ENCODE results near the gene DCLRE1C.
"Not testable (repeated sequence)": the region's sequence is repeated elsewhere in the genome, so short reads cannot be mapped to it uniquely, and the experiment has no call there.

Gene DCLRE1C

DNA sequence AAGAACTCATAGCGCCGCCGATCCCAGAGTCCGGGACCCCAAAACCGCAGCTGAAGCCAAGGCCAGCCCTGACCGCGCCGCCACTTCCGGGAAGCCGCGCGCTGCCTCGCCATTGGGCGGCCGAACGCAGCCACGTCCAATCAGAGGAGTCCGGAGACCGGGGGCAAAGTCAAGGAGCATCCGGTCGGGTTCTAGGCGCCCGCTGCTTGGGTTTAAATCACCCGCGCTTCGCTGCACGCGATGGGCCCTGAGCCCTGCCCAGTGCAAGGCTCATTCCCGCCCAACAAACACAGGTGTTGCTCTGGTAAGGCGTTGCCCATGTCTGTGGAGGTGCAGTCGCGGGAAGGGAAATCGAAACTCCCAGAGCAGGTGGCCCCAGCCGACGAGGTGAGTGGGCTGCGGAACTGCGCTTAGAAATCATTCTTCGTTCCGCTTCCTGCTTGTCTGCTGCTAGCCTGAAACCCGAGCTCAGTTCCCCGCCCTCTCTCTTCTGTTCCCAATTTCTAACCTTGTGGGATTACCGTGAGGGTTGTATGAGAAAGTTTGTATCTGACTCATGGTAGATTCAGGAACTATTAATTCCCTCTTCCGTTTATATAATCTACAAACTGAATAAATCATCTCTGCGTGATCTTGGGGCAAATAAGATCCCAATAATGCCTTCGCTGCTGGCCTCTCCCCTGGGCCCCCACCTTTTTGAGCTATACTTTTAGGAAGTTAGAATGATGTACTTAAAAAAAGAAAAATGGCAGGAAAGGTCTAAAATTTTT is at the start of gene DCLRE1C:
TSS of gene DCLRE1C (minus strand) at position 96 of the 770 bp plus-strand sequence. CDS start at position 10, 86 bp downstream.
- FAIRE-seq, result no peak

DNA sequence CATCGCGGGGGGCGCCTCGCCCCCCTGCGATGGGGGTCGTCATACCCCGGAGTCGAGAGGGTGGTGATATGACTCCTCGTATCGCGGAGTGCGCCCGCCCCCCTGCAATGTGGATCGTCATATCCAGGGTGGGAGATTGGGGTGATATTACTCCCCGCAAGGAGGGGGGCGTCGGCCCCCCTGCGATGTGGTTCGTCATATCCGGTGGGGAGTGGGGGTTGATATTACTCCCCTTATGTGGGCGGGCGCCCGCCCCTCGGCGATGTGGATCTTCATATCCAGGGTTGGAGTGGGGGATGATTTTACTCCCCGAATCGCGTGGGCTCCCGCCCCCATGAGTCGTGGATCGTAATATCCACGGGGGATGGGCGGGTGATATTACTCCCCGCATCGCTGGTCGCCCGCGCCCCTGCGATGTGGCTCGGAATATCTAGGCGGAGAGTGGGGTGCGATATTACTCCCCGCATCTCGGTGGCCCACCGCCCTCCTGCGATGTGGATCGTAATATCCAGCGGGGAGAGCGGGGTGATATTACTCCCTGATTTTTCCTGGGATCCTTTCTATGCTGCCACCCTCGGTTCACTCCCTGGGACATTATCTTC is 42.2 kb upstream of the DCLRE1C start:
- DNase-seq (ENCODE audit: low spot score), result no peak
- FAIRE-seq, result no peak

More for the DNA sequence above, at the start of gene DCLRE1C:
- DNase-seq (ENCODE audit: low spot score), result peak; percentile 97

DNA sequence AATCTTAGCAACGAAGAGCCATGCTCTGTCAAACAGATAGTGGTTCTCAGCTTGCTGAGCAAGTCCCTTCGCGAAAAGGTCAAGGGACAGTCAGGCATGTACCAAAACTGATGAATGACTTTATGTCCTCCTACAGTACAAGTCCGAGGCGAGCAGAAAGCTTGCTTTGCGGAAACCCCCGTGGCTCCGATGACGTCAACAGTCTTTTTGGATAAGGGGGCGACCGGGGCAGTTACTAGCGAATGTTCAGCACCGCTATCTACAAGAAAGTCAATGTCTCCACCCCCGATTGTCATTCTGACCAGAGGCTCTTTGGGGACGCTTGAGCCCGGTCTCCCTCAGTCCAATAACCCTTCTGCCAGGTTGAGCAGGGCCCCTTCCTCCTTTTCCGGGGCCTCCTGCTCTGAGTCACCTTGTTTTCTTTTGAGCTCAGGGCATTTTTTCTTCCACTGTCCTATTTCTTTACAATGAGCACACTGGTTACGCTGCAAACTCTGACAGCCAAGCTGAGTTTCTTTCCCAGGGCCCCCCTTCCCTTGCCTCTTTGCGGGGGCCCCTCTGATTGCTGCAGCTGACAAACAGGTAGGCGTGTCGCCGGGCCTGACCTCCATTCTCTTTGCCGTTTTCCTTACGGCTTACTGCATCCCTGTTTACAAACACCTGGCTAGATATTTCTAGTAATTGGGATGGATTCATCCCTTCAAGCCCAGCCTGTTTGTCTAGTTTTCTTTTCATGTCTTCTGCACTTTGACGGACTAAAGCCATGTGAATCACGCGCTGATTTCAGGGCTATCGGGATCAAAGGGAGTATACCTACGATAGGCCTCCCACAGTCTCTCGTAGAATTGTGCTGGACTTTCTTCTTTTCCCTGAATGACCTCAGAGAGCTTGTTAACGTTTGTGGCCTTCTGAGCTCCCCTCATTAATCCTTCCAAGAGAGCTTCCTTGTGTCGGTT is 39.9 kb upstream of the DCLRE1C start:
- not testable (repeated sequence) for DNase-seq (ENCODE audit: low spot score); FAIRE-seq

DNA sequence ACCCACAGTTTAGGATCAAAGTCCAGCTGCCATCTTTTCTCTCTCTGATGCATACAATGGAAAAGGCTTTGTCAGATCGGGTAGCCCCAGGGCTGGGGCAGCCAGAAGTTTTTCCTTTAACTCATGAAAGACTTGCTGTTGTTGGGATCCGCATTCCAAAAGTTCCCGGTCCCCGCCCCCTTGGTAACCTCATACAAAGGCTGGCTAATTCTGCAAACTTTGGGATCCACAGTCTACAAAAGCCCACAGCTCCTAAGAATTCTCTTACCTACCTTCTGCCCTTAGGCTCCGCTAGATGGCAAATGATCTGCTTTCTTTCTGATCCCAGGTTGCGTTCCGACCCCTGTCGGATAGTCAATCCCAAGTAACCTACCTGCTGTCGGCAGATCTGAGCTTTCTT is 38.4 kb upstream of the DCLRE1C start:
- DNase-seq (ENCODE audit: low spot score); FAIRE-seq: not testable (repeated sequence)

DNA sequence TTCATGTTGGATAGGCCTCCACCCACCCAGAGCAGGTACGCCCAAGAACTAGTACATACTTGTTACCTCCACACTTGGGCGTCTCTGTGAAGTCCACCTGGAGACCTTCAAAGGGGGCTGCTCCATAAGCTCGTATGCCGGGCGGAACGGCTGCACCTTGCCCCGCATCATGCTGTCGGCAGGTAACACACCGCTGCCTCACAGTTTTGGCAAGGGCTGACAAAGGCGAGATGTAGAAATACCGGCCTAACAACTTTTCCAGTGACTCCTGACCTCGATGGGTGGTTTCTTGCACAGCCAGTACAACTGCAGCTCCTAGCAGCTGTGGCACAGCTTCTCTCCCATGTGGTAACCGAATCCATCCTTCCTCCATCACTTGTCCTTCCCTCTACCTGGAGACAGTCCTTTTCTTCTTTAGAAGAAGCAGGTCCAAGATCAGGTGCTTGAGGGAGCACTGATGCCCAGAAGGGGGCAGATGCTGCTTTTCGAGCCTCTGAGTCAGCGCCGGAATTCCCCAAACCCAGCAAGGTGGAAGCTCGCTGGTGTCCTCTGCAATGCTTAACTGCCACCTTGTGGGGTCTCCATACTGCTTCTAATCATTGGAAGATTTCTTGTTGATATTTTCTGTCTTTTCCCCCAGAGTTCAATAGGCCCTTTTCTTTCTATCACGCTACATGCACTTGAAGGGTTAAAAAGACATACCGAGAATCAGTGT is 37.3 kb upstream of the DCLRE1C start:
- DNase-seq (ENCODE audit: low spot score); FAIRE-seq: not testable (repeated sequence)

DNA sequence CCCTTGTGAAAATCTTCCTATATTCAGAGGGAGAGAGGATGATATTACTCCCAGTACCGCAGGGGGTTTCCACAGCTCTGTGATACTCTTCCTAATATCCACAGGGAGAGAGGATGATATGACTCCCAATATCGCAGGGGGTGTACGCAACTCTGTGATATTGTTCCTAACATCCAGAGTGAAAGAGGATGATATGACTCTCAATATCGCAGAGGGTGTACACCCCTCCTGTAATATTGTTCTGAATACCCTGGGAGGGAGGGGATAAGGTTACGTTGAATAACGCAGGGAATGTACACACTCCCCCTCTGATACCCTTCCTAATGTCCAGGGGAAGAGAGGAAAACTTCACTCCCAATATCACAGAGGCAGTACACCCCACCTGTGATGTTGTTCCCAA is 35.7 kb upstream of the DCLRE1C start:
- DNase-seq (ENCODE audit: low spot score); FAIRE-seq: not testable (repeated sequence)

DNA sequence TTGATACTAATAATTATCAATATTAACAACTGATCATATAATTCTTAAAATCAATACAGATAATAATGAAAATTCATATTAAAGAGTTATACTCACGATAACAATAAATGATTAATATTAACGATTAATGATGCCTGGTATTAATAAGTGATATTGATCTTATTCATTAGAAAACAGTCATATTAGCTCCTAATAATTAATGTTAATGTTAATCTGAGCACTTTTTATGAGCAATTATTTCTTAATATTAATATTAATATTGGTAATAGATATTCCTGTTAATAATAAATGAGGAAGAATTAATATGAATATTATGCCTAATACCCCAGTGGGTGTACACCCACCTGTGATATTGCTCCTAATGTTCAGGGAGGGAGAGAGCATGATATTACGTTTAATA is 28.8 kb upstream of the DCLRE1C start:
- FAIRE-seq, result no peak

DNA sequence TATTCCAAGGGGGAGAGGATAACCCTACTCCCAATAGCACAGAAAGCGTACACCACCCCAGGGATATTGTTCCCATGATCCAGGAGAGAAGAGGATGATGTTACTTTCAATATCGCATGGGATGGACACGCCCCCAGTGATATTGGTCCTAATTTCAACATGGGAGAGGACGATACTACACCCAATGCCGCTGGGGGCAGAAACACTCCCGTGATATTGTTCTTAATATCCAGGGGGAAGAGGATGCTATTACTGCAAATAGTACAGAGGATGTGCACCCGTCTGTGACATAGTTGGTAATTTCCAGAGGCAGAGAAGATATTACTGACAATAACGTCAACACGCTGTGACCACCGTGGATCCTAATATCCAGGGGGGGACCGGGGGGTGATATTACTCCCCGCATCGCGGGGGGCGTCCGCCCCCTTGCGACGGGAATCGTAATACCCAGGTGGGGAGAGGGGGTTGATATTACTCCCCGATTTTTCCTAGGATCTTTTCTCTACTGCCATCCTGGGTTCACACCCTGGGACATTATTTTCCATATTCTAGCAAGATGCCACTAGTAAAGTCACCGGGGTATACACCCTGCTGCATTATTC is 21.9 kb upstream of the DCLRE1C start:
- DNase-seq (ENCODE audit: low spot score) (peak; percentile 26), FAIRE-seq (no peak)

More for the DNA sequence above, 28.8 kb upstream of the DCLRE1C start:
- no peak for DNase-seq (ENCODE audit: low spot score)

DNA sequence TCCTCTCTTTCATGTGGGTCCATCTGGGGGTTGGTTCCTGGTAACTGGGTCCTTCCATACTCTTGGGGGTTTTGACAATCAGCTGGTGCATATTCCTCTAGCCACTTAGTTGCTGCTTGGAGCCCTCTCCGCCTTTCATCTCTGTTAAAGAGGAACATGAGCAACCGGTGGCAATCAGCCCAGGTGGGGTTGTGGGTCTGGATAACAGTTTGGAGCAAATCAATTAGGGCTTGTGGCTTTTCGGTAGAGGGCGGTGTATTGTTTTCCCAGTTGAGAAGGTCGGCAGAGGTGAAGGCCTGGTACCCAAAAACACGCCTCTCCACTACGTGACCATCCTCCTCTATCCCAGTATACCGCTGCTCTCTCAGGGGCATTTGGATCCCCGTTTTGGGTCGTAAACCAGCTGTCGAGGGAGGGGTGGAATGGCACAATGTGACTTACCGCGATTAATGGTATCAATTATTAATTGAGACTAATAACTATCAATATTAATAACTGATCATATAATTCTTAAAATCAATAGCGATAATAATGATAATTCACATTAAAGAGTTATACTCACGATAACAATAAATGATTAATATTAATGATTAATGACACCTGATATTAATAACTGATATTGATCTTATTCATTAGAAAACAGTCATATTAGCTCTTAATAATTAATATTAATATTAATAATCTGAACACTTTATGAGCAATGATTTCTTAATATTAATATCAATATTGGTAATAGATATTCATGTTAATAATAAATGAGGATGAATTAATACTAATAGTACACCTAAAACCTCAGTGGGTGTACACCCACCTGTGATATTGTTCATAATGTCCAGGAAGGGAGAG is 20.5 kb upstream of the DCLRE1C start:
- not testable (repeated sequence) for FAIRE-seq; DNase-seq (ENCODE audit: low spot score)

DNA sequence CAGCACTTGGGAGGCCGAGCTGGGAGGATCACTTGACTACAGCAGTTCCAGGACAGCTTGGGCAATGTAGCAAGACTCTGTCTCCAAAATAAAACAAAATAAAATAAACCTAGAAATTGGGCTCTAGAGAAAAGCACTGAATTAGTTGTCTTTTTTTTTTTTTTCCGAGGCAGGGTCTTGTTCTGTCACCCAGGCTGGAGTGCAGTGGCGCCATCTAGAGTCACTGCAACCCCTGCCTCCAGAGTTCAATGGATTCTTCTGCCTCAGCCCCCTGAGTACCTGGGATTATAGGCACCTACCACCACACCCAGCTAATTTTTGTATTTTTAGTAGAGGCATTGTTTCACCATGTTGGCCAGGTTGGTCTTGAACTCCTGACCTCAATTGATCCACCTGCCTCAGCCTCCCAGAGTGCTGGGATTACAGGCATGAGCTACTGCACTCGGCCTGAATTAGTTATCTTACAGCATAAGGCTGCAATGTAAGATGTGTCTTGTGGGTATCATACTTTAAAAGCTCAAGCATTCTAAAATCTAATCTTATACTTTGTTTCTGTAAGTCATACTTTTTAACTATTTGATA is 18.1 kb upstream of the DCLRE1C start:
- DNase-seq (ENCODE audit: low spot score) (no peak), FAIRE-seq (no peak)

DNA sequence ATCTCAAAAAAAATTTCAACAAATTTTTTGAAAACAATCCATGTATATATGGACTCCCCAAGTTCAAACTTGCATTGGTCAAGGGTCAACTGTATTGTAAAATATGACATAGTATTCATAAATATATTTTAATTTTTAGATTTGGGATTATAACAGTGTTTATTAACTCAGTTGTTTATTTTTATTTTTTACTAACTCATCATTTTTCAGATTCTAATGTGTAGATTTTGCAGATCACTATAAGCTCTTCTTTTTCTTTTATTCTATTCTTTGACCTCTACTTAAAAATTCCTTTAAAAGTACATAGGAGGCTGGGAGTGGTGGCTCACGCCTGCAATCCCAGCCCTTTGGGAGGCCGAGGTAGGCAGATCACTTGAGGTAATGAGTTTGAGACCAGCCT is 14.0 kb upstream of the DCLRE1C start:
- no peak for FAIRE-seq
- DNase-seq (ENCODE audit: low spot score), result no peak

DNA sequence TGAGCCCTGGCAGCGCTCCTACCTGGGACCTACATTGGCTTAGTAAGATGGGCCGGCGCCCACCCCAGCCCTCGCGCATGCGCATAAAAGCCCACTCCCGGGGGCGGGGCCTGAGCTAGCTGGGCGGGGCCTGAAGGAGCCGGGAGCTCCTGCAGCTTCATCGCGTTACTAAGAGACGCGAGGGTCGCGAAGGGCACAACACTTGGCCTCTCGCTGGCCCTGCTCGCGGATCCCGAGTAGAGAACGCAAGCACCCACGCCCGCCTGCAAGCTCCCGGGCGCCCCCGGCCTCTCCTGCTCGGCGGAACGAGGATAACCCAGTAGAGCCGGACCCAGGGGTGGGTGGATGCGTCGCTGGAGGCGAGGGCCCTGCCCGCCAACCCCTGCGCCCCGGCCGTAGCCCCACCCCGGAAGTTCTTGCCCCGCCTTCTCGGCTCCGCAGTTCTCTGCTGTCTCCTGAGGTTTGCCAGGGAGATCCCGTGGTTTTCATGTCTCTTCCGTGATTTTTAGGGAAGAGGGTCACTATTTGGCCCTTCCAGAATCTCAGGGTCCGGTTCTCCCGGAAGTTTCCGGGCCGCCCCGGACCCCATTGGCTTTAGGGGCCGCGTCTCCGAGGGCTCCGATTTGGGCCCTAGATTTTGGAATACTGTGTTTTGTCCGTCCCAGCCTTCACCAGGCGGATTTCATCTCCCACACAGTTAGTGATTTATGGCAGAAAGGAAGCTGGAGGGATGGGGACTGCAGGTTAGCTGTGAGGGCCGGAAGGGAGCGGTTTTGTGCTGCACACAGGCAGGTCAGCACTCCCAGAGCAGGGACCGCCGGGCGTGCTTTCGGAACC is 5.5 kb upstream of the DCLRE1C start, which contains the start of gene MEIG1:
TSS of gene MEIG1 (plus strand) at position 168 of the 837 bp plus-strand sequence. CDS start 7,081 bp downstream, outside the sequence.
- DNase-seq (ENCODE audit: low spot score) (peak; percentile 96), FAIRE-seq (peak; percentile 74)

DNA sequence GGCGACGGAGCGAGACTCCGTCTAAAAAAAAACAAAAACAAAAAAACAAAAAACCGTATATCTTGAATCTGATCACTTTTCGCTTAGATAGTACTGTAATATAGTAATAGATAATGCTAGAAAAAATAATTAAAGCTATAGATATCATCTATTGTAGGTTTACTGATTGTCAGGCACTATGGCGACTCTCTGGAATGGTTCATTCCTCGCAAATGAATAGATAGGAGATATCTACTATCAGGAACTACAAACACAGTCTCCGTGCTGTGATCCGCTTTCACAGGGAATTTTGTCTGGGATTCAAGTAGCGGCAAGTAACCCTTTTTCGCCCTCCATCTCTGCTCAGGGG is 5.0 kb upstream of the DCLRE1C start:
- DNase-seq (ENCODE audit: low spot score) (no peak), FAIRE-seq (no peak)

DNA sequence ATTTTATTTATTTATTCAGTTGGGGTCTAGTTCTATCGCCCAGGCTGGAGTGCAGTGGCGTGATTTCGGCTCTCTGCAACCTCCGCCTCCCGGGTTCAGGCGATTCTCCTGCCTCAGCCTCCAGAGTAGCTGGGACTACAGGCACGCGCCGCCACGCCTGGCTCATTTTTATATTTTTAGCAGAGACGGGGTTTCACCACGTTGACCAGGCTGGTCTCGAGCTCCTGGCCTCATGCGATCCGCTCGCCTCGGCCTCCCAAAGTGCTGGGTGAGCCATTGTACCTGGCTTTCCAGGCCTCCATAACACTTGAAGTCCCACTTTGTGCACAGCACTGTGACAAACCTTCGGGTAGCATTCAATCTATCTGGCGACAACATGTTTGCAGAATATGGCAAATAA is 1.0 kb upstream of the DCLRE1C start:
- FAIRE-seq (no peak), DNase-seq (ENCODE audit: low spot score) (no peak)

DNA sequence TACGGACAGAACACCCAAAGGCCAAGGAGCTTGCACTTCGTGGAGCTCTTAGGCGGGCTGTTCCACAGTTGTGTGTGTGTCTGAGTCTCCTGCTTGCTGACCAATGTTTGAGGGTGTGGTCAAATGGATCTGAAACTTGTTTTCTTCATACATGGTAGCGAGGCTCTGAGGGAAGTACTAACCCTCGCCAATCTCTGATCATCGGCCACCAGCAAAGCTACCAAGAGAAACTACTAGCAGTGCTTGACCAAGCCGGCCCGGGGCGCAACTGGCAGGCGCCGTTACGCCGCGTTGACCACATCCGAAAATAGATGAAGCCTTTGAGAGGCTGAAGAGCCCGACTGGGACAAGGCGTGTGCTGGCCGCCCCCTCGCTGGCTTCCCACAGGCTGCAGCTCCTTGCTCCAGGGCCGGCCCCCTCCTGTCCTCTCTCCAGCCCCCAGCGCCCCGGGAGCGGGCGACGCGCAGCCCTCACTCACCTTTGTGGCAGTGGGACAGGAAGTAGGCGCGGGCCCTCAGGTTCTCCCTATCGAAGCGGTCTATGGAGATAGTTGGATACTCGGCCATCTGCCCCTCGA is 384 bp downstream of the DCLRE1C start:
- DNase-seq (ENCODE audit: low spot score) (peak; percentile 74), FAIRE-seq (no peak)

DNA sequence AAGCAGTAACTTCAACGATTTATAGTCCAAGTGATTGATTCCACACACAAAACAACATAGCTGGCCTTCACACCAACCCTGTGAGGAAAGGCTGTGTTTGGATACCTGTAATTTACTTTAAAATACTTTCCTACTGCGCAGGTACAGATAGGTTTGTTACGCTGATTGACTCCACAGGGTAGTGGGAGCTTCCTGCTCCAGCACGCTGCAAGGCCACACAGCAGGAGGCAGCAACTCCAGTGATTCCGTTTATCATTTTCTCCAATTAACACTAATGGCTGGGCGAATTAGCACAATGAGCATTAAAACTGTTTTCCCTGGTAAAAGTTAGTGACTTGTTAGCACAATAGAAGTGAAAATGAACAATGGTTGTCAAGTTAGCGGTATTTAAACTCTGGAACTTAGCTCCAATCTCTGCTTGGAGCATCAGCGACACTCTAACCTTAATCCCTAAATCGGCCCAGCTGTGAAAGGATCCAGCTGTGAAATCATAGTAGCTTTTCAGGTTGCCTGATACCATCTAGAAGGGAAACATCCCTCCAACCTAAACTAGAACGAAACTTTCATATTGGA is 959 bp downstream of the DCLRE1C start:
- peak; percentile 13 for DNase-seq (ENCODE audit: low spot score)

DNA sequence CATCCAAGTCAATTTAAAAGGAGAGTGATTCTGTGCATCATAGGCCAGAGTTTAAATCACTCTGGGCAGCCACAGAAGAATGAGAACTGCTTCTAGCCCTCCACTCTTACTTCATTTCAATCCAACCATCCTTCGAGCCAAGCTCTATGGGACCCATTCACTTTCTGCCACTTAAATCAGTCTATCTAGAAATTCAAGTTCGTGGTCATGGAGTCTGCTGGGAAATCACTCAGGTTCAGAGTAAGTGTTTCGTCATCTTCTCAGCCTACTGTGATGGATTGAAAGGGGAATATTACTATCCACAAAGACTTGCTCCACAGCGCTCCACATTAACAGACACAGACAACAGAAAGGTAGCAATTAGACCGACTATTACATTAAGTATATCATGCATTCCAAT is 4.6 kb downstream of the DCLRE1C start:
- DNase-seq (ENCODE audit: low spot score) (no peak), FAIRE-seq (no peak)

More for the DNA sequence above, 959 bp downstream of the DCLRE1C start:
- FAIRE-seq, result no peak

DNA sequence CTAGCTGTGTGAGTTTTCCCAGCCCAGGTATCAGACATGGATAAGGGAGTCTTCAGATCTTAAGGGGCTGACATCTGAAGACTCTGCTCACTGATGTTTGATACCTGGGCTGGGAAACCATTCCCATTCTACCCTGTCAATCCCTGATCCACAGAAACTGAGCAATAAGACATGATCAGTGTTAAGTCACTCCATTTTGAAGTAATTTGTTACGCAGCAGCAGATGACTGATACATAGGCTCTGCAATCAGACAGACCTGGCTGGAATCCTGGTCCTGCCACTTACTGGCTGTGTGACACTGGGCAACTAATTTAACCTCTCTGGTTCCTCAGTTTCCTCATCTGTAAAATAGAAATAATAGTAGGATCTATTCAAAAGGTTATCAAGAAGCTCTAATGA is 6.6 kb downstream of the DCLRE1C start:
- FAIRE-seq, result no peak
- DNase-seq (ENCODE audit: low spot score), result no peak
